AG09309 (cell line): ENCODE results near the gene NTRK3.

Source experiments
- DNase-seq: peaks from one replicate; pipeline ENCODE4 v3.0.0-alpha.2; 2010; ENCODE audit warnings: low read depth
- H3K4me3 ChIP-seq: 2 replicates; pipeline ENCODE4 v1.5.1; 2011; ENCODE audit warnings: mild to moderate bottlenecking, low read depth, low read length, moderate library complexity; ENCODE audit not compliant: control insufficient read depth
- CTCF ChIP-seq: IDR thresholded peaks from 2 replicates; pipeline ENCODE4 v1.5.1; 2011; ENCODE audit warnings: mild to moderate bottlenecking, low read depth, low read length, inconsistent platforms; ENCODE audit not compliant: insufficient read depth, control insufficient read depth; ENCODE audit errors: missing control alignments

Gene NTRK3

DNA sequence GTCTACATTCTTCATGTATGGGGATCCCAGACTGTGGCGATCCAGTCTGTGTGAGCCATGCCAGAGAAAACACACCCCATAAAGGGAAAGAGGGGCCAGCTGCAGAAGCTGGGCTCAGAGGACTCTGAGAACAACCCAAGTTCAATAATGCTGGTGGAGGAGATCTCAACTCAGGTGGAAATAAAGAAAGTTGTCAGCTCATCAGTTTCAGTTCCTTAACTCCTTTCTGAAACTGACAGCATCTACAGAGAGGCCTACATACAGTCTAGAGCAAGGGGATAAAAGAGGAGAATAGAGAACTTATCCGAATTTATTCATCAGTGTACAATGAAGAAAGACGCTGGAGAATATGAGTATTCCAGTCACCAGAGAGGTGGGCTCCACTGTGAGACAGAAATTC lies 77.0 kb downstream of the NTRK3 start:
- no peak for DNase-seq
- no peak for TF ChIP-seq CTCF
- H3K4me3 ChIP-seq: no peak overlapping the region

GRCh38 chr15:88178631-88179030 lies 77.9 kb downstream of the NTRK3 start:
- no peak for DNase-seq

GRCh38 chr15:88177451-88177850 lies 79.1 kb downstream of the NTRK3 start:
- TF ChIP-seq CTCF: no peak
- no peak for DNase-seq
- no peak overlapping the region for H3K4me3 ChIP-seq

More at GRCh38 chr15:88178631-88179030, 77.9 kb downstream of the NTRK3 start:
- no peak for TF ChIP-seq CTCF
- no peak overlapping the region for H3K4me3 ChIP-seq

DNA sequence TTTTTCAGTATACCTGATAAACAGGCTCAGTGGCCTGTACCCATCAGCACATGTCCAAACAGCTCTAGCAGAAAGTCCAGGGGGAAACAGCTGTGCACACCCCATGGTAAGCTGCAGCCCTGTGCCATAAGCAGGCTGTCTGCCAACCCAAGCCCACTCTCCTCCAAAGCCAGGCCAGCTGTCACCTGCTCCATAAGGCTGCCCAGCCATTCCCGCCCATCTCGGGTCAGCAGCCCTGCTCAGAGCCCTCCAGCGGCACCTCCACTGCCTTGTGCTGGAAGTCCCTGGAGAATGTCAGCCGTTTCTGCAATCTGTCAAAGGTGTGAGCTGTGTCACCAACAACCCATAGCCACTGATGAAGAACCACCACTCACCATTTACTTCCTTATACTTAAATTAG lies 82.0 kb downstream of the NTRK3 start:
- no peak for DNase-seq
- TF ChIP-seq CTCF: no peak
- H3K4me3 ChIP-seq: no peak overlapping the region

DNA sequence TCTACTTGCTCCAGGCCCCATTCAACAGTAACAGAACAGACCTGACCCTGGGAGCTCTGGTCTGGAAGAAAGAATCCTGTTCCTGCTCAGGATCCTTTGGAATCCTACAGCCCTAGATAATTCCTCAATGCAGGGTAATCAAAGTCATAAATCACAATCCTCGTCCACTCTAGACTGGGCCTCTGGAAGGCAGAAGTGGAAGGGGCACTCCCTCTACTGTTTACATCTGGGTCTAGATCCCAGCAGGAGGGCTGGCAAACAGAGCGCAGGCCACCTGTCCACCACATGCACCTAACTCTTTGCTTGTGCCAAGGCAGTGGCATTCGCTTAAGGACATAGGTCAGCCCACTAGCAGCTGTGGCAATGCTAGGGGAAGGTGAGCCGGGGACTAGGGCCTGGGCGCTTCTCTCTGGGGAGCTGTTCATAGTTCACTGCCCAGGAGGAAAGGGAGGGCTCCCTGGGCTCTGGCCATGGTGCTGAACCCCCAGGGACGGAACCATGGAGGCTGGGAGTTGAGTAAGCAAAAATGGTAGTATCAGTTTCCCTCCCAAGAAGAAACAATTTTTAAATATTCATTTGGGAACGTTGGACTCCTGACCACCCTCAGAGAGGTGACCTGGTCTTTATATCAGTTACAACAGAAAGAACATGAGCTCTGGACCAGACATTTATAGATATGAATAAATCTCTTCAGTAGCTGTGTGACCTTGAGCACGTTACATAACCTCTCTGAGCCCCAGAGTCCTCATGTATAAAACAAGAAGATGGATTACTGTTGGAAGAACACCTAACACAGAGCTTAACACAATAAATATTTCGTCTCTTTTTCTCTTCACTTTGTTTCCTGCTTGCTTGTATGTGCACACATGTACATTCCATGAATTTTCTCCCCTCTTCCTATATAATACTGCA lies 90.2 kb downstream of the NTRK3 start:
- no peak overlapping the region for H3K4me3 ChIP-seq
- no peak for DNase-seq
- no peak for TF ChIP-seq CTCF

GRCh38 chr15:88161636-88162035 lies 94.9 kb downstream of the NTRK3 start:
- TF ChIP-seq CTCF: no peak
- H3K4me3 ChIP-seq: no peak overlapping the region
- DNase-seq: no peak
